GM19372 (cell line): Measurements from ENCODE around the gene MLXIP.

Source experiments
- ATAC-seq: cut with Tn5 transposase; IDR thresholded peaks from one replicate; pipeline ENCODE4 v1.9.1; 2021; ENCODE audit warnings: mild to moderate bottlenecking, low read depth, moderate library complexity; ENCODE audit not compliant: unreplicated experiment

MLXIP gene

DNA sequence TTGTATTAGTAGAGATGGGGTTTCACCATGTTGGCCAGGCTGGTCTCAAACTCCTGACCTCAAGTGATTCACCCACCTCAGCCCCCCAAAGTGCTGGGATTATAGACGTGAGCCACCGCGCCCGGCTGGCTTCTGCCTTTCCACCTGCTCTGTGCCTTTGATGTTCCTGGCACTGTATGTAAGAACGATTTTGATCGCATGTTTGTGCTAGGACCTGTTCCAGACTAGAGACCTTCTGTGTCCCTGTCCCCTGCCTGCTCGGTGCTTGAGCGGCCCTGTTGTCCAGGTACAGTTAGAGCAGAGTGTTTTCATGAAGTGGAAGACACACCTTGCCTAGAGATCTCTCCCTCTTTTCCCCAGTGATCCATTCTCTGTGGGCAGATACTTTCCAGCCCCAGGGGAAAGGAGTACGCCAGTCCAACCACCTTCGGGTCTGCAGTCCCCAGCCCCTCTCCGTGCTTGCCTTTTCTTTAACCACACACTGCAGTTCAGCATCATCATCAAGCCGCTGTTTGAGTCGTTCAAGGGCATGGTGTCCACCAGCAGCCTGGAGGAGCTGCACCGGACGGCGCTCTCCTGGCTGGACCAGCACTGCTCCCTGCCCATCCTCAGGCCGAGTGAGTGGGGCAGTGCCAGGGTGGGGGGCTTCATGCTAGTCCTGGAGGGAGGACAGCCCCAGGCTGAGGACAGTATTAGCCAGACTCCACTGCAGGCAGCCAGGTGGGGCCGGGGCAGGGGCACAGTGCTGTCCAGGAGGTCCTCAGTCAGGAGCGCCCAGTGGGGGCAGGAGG, 62.1 kb downstream of the MLXIP start:
- ATAC-seq: no peak

DNA sequence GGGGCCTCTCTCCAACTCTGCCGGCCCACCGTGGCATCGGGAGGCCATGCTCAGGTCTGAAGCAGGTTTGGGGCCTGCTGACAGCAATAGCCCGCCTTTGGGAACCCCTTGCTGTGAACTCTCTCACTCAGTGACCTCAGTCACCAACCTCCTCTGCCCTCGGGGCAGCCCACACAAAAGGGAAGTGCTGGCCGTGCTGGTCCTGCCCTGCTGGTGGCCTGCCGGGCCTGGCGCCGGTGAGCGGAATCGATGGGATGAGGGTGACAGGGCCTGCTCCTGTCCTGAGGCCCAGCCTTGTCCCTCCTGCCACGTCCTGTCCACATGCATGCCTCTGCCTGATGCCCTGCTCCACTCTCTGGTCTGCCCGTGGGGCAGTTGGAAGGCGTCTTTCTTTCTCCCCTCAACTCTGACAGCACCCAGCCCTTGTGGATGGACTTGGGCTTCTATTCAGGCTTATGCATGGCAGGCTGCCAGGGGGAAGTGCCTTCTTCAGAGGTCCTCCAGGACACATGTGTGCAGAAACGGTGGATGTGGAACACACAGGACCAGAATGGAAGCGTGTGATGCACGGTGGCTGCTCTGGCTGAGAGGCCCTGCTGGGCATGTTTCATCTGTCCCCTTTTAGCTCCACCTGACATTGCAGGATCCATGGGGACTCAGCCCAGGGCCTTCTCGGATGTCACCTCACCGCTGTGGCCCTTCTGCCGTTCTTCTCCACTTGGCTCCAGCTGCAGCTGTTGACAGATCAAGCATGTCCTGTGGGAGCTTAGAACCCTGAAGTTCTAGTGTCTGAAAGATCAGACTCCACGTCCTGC, 63.6 kb downstream of the MLXIP start:
- ATAC-seq: no peak

GRCh38 chr12:122142857-122143256, 64.3 kb downstream of the MLXIP start:
- no peak for ATAC-seq

DNA sequence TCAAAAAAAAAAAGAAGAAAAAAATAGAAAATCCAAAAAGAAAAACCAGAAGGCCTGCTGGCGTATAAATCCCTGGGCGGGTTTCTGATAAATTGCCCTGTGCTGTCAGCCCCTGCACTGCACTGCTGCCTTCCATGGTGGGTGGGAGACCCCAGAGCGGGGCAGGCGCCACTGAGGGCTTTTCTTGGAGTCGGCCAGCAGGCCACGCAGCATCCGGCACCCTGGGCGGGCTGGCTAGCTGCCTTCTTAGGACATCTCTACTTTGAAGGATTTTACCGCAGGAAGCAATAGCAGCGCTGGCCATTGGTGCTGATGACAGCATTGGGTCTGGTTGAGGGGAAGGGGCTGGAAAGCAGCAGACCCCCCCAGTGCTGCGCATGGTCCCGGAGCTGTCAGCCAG, 66.3 kb downstream of the MLXIP start:
- ATAC-seq: no peak

DNA sequence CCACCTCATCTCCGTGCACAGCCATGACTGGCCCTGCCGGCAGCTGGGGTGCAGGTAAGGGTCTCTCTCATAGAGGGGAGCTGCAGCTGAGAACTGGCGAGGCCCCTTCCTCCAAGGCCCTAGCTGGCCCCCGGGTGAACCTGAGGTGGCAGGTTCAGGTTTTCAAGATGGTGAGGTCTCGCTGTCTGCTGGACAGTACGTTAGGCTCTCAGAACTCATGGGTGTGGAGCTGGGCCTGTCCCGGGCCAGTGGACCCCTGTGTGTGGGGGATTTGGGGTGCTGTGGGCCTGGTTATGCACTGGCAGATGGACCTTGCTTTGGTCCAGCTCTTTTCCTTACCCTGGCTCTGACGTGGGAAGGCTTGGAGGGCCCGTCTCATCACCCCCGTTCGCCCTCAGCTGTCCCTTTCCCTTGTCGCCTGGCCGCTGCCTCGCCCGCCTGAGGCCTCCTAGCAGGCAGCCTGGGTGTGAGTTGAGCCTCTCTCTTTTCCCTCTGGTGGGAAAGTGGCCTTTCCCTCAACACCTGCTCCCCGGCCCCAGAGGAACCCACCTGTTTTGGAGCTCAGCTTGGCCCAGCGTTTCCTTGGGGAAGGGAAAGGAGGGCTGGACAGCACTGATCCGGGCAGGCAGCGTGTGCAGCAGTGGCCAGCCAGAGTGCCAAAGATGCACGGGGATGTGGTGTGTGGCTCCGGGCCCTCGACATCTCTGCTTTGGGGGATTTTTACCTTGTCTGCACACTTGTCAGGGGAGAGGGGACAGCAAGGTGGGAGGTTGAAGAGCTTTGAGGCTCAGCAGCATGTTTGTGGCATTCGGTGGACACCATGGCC, 67.2 kb downstream of the MLXIP start:
- ATAC-seq: no peak

DNA sequence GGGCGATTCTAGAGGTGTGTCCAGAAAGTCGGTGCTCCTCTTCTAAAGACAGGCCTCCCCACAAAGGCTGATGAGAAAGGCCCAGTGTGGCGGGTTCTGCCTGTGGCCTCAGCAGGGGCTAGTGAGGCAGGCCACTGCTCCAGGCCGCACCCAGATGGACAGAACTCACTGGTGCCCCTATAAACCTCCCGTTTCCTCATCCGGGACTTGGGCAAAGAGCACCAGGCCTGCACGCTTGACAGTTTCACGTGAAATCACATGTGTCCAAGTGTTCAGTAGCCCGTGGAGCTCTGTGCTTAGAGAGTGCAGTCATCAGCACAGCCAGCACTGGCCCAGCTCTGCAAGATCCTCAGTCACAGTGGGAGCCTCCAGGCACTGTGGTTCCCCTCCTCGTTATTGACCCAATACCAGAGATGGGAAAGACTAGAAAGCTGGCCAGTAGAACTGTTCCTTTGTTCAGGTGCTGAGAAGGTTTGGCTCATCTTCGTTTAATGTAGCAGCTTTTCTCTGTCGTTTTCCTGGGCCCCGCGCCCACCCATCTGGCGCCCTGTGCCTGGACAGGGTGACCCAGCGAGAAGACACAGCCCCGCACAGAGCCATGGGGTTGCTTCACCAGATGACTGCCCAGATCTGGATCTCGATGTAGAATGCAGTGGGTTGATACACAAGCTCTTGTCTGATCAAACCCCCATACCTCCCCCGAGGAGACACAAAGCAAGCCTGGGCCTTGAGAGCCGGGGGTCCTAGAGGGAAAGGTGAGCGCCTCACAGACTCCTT, 69.1 kb downstream of the MLXIP start:
- no peak for ATAC-seq

DNA sequence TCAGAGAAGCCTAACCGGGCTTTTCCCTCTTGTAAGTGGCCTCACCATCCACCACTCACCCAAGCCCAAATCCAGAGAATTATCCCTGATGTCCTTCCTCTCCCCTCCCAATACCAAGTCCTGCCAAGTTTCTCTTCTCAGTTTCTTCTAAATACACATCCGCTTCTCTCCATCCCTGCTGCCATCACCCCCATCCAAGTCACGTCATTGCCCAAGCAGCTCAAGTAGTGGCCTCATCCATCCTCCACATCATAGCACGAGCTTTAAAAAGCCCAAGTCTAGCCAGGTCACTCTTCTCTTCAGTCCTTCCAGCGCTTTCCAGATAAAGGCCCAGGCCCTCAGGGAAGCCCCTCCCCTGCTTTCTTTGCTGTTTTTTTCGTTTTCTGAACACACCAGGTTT, 70.1 kb downstream of the MLXIP start:
- ATAC-seq: no peak

DNA sequence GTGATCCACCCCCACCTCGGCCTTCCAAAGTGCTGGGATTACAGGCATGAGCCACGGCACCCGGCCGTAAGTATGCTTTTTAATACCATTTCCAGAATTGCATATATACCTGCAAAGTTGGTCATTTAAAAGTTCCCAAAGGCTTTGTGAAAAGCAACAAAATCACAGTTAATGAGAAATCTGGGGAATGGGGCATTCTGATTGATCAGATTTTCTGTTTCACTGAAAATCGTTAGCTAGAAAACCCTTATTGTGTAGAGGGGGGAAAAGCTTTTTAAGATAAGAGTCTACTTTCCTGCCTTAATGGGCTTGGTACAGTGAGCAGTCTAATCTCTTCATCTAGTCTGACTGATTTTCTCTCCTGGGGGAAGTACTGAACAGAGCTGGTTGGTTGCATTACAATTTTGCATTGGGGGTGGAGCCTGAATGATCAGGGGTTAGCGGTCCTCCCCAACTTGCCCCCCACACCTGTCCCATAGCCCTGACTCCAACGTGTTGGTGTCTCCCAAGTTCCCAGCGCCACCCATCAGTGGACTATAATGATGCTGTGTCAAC, 71.6 kb downstream of the MLXIP start:
- ATAC-seq: no peak

- no peak for ATAC-seq
Measured at GRCh38 chr12:122152754-122153153, 74.2 kb downstream of the MLXIP start.

GRCh38 chr12:122155705-122156104, 77.1 kb downstream of the MLXIP start:
- ATAC-seq: no peak

DNA sequence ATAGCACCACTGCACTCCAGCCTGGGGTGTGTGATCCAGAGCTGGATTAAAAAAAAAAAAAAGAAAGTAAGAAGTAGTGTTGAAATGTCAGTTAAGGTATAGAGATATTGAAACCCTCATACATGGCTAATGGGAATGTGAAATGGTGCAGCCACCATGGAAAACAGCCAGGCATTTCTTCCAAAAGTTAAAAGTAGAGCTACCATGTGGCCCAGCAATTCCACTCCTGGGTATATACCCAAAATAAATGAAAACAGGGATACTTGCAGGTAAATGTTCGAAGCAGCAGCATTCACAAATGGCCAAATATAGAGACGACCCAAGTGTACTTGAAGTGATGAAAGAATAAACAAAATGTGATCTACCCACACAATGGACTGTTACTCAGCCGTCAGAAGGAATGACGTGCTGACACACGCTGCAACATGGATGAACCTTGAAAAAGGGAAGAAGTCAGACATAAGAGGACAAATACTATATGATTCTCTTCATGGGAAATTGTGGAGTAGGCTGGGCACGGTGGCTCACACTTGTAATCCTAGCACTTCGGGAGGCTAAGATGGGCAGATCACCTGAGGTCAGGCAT, 80.2 kb downstream of the MLXIP start:
- no peak for ATAC-seq

- no peak for ATAC-seq
Measured at GRCh38 chr12:122159882-122160281, 81.3 kb downstream of the MLXIP start.

DNA sequence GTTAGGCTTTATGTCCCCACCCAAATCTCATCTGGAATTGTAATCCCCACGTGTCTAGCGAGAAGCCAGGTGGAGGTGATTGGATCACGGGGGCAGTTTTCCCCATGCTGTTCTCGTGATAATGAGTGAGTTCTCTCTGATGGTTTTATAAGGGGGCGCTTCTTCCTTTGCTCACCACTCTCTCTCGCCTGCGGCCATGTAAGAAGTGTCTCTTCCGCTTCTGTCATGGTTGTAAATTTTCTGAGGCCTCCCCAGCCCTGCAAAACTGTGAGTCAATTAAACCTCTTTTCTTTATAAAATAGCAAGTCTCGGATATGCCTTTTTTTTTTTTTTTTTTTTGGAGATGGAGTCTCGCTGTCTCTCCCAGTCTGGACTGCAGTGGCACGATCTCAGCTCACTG, 82.2 kb downstream of the MLXIP start:
- no peak for ATAC-seq

GRCh38 chr12:122161682-122162081, 83.1 kb downstream of the MLXIP start:
- no peak for ATAC-seq

- no peak for ATAC-seq
Measured at GRCh38 chr12:122162976-122163375, 84.4 kb downstream of the MLXIP start.

DNA sequence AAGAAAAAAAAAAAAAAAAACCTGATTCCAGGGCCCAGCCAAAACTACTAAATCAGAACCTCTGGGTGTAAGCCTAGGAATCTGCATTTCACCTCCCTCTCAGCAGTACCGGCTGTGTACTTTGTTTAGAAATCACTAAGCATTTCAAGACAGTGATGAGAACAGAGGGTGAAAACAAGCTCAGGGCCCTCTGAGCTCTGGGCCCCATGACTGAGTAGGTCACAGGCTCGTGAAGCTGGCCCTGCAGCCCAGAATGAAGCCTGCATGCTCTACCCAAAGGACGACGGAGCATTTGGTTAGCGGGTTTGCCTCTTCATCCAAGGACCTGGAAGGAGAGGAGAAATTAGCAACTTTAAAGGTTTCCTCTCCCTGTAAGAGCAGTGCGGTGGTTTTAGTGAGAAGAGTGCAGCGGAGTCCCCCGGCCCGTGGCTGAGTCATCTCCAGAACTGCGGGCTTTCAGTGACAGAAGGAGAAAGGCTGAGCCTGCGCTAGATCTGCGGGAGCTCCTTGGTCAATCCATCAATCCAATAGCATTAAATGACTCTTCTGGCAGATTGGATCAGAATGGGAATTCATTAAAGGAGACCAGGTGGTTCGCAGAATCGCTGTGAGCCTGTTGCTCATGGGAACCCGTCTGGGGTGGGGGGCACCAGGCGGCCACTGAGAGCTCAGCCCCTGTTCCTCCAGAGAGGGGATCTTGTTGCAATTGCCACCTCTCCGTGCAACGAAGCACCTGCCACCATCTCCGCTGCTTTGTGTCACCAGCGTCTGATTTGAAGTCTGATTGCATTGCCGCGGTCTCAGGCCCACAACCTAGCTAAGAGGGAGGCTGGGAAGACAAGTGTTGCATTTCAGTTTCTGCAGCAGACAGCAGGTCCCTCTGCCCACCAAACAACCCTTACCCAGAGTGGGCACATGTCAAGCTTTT, 88.1 kb downstream of the MLXIP start:
- no peak for ATAC-seq

DNA sequence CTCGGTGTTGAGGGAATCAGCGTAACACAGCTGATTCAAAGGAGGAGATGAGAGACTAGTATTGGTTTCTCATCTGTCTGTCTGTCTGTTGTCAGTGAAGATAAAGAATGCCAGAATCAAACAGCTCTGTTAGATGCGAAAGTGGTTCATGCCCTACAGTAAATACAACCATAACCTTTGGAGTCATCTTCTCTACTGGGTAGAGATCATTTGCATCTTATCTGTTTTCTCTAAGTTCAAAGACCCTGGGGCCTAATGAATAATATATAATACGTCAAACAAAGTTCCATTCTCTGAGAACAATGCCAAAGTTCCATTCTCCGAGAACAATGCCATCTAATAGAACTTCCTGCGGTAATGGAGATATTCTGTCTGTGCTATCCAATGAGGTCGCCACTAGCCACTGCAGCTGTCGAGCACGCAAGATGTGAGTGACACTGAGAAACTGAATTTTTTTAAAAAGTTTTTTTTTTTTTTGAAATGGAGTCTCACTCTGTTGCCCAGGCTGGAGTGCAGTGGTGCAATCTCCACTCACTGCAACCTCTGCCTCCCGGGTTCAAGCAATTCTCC, 88.9 kb downstream of the MLXIP start:
- ATAC-seq: no peak

GRCh38 chr12:122168492-122168891, 89.9 kb downstream of the MLXIP start:
- ATAC-seq: no peak
